ENCODE measurements around the gene RPL35.

DNA sequence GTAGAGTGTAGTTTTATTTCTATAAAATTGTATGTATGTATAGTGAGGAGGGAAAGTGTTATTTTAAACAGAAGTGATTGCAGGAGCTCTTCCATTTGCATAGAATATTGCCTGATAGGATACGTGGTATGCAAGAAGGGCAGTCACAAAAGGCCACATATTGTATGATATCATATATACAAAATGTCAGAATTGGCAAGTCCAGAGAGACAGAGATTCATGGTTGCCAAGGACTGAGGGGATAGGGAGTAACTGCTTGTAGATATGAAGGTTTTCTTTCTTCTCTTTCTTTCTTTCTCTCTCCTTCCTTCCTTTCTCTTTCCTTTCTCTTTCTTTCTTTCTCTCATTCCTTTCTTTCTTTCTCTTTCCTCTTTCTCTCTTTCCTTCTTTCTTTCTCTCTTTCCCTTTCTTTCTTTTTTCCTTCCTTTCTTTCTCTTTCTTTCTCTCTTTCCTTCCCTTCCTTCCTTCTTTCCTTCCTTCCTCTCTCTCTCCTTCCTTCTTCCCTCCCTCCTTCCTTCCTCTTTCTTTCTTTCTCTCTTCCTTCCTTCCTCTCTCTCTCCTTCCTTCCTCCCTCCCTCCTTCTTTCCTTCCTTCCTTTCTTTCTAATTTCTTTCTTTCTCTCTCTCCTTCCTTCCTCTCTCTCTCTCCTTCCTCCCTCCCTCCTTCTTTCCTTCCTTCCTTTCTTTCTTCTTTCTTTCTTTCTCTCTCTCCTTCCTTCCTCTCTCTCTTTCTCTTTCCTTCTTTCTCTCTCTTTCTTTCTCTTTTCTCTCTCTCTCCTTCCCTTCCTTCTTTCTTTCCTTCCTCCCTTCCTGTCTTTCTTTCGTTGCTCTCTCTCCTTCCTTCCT is 33.0 kb downstream of the RPL35 start:
- TF ChIP-seq, protein P1, sequence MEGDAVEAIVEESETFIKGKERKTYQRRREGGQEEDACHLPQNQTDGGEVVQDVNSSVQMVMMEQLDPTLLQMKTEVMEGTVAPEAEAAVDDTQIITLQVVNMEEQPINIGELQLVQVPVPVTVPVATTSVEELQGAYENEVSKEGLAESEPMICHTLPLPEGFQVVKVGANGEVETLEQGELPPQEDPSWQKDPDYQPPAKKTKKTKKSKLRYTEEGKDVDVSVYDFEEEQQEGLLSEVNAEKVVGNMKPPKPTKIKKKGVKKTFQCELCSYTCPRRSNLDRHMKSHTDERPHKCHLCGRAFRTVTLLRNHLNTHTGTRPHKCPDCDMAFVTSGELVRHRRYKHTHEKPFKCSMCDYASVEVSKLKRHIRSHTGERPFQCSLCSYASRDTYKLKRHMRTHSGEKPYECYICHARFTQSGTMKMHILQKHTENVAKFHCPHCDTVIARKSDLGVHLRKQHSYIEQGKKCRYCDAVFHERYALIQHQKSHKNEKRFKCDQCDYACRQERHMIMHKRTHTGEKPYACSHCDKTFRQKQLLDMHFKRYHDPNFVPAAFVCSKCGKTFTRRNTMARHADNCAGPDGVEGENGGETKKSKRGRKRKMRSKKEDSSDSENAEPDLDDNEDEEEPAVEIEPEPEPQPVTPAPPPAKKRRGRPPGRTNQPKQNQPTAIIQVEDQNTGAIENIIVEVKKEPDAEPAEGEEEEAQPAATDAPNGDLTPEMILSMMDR (conservative IDR thresholded peaks at IDR 0.05; ENCODE audit: low read depth, low read length) = no peak
- TF ChIP-seq EZH2 (IDR thresholded peaks at IDR 0.05; ENCODE audit: borderline replicate concordance, low read depth, low read length, poor library complexity, severe bottlenecking) = no peak

Measured in A673 (cell line).